Neural progenitor cell (in vitro differentiated cells): ENCODE measurements around the gene CHPF.

Experiments
- EZH2 ChIP-seq: fragments of 200-600 bp; sonication (generic); IDR thresholded peaks from 2 replicates; pipeline ENCODE4 v1.6.1; 2017; ENCODE audit warnings: antibody characterized with exemption, mild to moderate bottlenecking, moderate library complexity
- EZH2phosphoT487 ChIP-seq: fragments of 200-600 bp; sonication (generic); IDR thresholded peaks from 2 replicates; pipeline ENCODE4 v1.6.1; 2017; ENCODE audit warnings: antibody characterized with exemption
- TF ChIP-seq, protein P1 (sequence below): fragments of 200-600 bp; sonication (generic); IDR thresholded peaks from 2 replicates; pipeline ENCODE4 v1.5.1; 2017; ENCODE audit warnings: antibody characterized with exemption, mild to moderate bottlenecking

DNA sequence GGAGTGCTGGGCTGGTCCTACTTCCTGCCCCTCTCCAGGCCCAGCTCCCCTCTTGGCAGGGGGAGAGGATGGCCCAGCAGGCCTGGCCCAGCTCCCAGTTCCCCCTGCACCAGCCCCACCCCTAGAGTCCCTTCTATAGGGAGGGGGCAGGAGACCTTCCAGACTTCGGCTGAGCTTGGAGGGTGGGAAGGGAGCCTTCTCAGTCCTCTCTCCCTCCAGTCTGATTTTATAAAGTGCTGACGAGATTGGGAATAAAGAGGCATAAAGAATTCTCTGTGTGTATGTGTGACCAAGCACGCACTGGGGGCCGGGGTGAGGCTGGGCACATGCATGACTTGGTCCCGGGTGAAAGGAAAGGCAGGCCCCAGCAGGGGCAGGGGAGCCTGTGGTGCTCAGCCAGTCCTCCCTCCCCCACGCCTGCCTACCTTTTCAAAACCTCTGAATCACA lies 5.1 kb downstream of the CHPF start:
- TF ChIP-seq, protein P1, sequence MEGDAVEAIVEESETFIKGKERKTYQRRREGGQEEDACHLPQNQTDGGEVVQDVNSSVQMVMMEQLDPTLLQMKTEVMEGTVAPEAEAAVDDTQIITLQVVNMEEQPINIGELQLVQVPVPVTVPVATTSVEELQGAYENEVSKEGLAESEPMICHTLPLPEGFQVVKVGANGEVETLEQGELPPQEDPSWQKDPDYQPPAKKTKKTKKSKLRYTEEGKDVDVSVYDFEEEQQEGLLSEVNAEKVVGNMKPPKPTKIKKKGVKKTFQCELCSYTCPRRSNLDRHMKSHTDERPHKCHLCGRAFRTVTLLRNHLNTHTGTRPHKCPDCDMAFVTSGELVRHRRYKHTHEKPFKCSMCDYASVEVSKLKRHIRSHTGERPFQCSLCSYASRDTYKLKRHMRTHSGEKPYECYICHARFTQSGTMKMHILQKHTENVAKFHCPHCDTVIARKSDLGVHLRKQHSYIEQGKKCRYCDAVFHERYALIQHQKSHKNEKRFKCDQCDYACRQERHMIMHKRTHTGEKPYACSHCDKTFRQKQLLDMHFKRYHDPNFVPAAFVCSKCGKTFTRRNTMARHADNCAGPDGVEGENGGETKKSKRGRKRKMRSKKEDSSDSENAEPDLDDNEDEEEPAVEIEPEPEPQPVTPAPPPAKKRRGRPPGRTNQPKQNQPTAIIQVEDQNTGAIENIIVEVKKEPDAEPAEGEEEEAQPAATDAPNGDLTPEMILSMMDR = no peak
- no peak for TF ChIP-seq EZH2
- TF ChIP-seq EZH2phosphoT487 = no peak
